Activated naive CD4-positive, alpha-beta T cell treated with anti-CD3 and anti-CD28 coated beads, Interleukin-2, amount 50 U/mL, for 72 hours (primary cell): ENCODE measurements around the gene TEX50. TPM values are rescaled to one million over a fixed set of nuclear protein-coding genes. Genes with fewer than 3 reads are reported as not detected.
A peak's percentile ranks its signal among the peaks of the same experiment; 100 is the strongest.
"Not testable (repeated sequence)": the region's sequence is repeated elsewhere in the genome, so short reads cannot be mapped to it uniquely, and the experiment has no call there.

ENCODE experiments used
- ATAC-seq, 2 donors: fragments of 150-1000 bp; cut with Tn5 transposase; 2 replicates each; pipeline ENCODE4 v1.10.0; 2021; ENCODE audit warnings: mild to moderate bottlenecking in 2 of 2, moderate library complexity in 2 of 2
- DNase-seq, 2 donors: peaks; one replicate each; pipeline ENCODE4 v3.0.0; 2021 to 2022; ENCODE audit warnings: low spot score in 2 of 2
- H3K27ac Mint-ChIP-seq, 2 donors: one replicate each; pipeline ENCODE4 v1.8.0; 2022; ENCODE audit warnings: mild to moderate bottlenecking in 2 of 2, mixed read lengths in 2 of 2
- H3K36me3 Mint-ChIP-seq, 2 donors: one replicate each; pipeline ENCODE4 v1.8.0; 2022; ENCODE audit warnings: mixed read lengths in 2 of 2
- H3K9me3 Mint-ChIP-seq, 2 donors: one replicate each; pipeline ENCODE4 v1.8.0; 2022; ENCODE audit warnings: mixed read lengths in 2 of 2
- total RNA-seq, 2 donors: library from RNA; stranded (reverse); gene quantifications; one replicate each; pipeline ENCODE4 v1.2.3, GENCODE V29; 2022

The TEX50 gene
- total RNA-seq, 2 donors from 2014 or later: not detected

DNA sequence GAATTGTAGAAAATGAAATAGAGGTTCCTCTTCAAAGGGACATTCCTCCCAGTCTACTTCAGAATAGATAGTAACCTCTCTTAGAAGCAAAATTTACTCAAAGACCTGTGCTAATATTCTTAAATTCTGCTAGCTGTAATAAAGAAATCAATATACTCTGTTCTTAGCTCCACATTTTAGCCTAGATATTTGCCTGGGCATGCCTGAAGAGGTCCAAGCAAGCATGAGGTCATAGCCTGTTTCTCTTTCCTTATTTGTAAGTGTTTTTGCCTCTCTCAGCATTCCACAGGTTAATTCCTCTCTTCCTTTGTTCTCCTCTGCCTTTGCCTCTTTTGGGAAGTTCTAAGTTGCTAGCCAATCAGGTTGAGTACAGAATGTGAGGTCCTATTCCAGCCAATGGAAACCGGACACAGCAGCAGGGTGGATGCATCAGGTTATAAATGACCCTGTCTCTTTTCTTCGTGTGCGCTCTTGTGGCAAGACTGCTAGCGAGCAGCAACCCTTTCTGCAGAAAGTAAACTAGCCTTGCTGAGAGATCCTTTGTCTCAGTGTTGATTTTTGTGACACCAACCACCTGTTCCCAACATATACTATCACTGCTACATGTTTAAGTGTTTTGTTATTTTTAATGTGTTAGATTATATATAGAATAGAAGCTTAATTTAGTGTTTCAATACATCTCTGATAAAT, 7.5 kb downstream of the TEX50 start:
- H3K36me3 Mint-ChIP-seq, H3K9me3 Mint-ChIP-seq, ATAC-seq, DNase-seq: not testable (repeated sequence)
- peak overlapping the region in 1 of 2 donors; percentile 85 for H3K27ac Mint-ChIP-seq

DNA sequence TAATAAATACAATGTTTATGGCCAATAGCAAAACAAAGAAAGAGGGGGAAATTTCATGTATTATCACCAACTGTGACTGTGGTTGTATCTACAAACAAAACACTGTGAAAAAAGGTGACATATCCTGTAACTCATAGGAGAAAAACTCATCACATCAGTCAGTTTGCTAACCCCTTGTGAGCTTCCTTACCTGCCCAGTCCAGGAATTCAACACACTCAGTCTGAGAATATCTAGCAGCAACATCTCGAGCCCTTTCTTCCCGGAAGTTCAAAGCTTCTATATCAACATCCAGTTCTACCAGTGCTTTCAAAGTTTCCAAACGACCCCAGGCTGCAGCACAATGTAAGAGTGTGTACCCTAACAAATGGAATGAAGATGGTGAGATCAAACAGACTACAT, 11.5 kb downstream of the TEX50 start:
- no peak for ATAC-seq
- Mint-ChIP-seq H3K9me3 (peaks cover 0 to 3% of the 10 kb centered on the region in 2 donors), H3K27ac (no peak overlapping the region), H3K36me3 (peaks cover 0 to 5% of the 10 kb centered on the region in 2 donors)
- no peak for DNase-seq

DNA sequence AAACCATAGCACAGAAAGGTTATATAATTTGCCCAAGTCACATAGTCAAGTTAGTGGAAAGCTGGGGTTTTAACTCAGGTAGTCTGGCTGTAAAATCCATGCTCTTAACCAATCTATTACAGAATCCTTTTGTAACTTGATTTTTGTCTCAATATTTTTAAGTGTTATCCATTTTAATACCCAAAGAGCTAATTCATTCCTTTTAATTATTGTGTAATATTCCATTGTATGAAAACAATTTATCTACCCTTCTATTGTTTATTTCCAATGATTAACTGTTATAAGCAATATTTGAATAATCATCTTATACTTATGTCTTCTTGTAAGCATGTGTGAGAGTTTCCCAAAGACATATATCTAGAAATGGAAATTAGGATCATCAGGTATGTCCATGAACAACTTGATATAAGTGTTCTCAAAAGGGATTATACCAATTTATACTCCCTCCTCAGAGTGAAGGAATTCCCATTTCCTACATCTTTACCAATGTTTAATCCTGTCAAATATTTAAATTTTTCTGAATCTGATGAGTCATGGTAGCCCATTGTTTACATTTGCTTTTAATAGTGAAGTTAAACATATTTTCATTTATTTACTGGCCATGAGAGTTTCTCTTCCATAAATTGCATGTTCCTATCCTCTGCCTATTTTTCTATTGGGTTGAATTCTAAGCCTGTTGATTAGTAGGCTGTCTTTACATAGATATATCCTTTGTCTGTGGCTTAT, 13.9 kb downstream of the TEX50 start:
- Mint-ChIP-seq H3K27ac (no peak overlapping the region), H3K36me3 (peaks cover 0 to 5% of the 10 kb centered on the region in 2 donors), H3K9me3 (peaks cover 0 to 4% of the 10 kb centered on the region in 2 donors)
- DNase-seq (no peak), ATAC-seq (no peak)

DNA sequence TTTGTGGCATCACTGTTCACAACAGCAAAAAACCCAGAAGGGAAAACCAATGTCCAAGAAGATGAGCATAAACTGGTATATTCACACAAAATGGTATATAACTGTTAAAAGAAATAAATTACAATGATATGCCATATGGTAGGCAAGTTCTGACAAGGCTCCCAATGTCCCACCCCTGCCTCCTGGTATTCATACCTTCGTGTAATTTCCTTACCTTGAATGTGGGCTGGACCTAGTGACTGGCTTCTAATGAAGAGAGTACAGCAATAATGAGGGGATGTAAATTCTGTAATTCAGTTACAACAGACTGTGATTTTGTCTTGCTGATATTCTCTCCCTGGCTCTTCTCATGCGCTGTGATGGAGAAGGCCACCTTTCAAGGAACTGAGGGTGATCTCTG, 25.2 kb downstream of the TEX50 start:
- Mint-ChIP-seq H3K27ac (no peak overlapping the region), H3K9me3 (peaks cover 5 to 6% of the 10 kb centered on the region in 2 donors), H3K36me3 (peaks cover 0 to 9% of the 10 kb centered on the region in 2 donors)
- DNase-seq (no peak), ATAC-seq (no peak)

DNA sequence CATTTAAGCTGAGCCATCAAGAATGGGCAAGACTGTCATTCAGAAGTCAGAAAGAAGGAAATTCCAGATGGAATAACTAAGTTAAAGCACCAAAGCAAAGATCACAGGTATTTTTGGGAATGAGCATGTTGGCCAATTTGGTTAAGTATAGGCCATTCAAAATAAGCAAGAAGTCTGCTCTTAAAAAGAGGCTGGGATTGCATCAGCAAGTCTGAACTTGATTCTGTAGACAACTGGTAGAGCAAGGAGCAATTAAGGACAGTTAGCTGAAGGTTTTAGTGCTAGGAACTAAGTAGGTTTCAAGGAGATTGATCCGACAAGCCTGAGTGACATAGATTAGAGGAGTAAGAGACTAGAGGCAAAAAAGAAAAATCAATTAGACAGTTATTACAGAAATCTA, 26.1 kb downstream of the TEX50 start:
- Mint-ChIP-seq H3K27ac (no peak overlapping the region), H3K36me3 (peaks cover 0 to 3% of the 10 kb centered on the region in 2 donors), H3K9me3 (peaks cover 2% of the 10 kb centered on the region in 2 donors)
- DNase-seq (no peak), ATAC-seq (no peak)

DNA sequence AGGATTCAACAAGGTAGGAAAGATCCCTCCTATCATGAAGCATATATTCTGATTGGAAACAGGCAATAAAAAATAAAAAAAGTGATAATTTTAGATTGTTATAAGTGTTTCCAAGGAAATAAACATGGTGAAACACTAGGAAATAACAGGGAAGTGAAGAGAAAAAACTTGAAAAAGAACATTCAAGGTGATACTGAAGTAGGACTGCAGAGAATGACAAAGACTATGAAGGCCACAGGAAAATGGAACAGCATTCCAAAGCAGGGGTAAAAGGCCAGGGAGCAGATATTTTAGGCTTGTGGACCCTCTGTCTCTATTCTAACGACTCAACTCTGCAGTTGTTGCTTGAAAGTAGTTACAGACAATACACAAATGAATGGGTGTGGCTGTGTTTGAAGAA, 26.6 kb downstream of the TEX50 start:
- no peaks in the 10 kb centered on the region for H3K9me3 Mint-ChIP-seq
- ATAC-seq: no peak
- H3K27ac Mint-ChIP-seq: no peak overlapping the region
- DNase-seq: no peak
- H3K36me3 Mint-ChIP-seq: no peaks in the 10 kb centered on the region

DNA sequence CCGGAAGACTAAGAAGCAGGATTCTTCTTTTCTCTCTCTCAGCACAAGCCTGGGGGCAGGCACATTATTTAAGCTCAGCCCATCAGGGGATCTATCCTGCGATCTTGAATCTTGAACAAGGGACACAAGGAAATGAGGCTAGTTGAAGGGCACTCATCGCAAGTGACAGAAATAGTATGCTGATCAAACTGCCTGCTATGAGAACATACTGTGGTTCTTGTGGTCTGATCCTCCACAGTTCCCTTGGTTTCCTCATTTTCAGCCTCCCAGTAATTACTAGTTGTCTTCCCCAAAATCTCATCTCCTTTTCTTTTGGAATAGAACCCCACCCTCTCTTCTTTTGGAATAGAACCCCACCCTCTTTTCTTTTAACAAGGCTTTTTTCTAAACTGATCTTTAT, 28.0 kb downstream of the TEX50 start:
- ATAC-seq (no peak), DNase-seq (no peak)
- H3K9me3 Mint-ChIP-seq: no peaks in the 10 kb centered on the region
- H3K27ac Mint-ChIP-seq: no peak overlapping the region
- H3K36me3 Mint-ChIP-seq: no peaks in the 10 kb centered on the region

DNA sequence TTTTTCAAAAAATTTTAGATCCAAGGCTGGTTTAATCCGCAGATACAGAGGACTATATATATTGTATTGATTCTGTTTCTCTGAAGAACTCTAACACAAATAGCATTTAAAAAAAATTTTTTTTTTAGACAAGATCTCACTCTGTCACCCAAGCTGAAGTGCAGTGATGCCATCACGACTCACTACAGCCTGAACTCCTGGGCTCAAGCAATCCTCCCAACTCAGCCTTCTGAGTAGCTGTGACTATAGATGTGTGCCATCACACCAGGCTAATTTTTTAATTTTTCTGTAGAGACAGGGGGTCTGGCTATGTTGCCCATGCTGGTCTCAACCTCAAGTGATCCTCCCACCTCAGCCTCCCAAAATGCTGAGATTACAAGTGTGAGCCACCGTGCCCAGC, 31.5 kb downstream of the TEX50 start:
- Mint-ChIP-seq H3K36me3 (peaks cover 0 to 5% of the 10 kb centered on the region in 2 donors), H3K27ac (no peak overlapping the region), H3K9me3 (no peaks in the 10 kb centered on the region)
- no peak for ATAC-seq
- no peak for DNase-seq

DNA sequence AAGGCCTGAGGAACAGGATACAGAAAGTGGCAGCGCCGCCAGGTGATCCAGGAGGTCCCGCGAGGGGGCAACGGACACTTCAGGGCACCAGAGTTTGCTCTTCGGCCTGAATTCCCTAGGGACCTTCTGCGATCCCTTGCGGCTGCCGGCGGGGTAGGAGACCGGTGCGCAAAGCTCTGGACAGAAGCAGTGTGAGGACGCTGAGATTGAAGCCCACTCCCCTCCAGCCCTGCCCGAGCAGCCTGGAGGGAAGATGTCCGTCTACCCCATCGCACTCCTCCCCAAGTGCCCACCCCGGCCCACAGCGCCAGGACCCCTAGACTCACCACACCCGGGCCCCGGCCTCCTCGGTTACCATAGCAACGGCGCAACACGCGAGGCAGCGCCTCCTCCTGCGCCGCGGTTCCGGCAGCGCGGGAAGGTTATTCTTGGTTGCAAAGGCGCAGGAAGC, 34.4 kb downstream of the TEX50 start, which contains the start of gene ANKRD45:
Gene ANKRD45 (minus strand): TSS at position 361 of the 451 bp plus-strand sequence. CDS start 10,433 bp downstream, outside the sequence.
- ATAC-seq (peak in 1 of 2 donors; percentile 53), DNase-seq (peak in 1 of 2 donors; percentile 27)
- H3K9me3 Mint-ChIP-seq: no peaks in the 10 kb centered on the region
- H3K27ac Mint-ChIP-seq: peak within 1 kb of the TSS in 1 of 2 donors; percentile 45
- H3K36me3 Mint-ChIP-seq: peaks cover 0 to 5% of the 10 kb centered on the region in 2 donors

DNA sequence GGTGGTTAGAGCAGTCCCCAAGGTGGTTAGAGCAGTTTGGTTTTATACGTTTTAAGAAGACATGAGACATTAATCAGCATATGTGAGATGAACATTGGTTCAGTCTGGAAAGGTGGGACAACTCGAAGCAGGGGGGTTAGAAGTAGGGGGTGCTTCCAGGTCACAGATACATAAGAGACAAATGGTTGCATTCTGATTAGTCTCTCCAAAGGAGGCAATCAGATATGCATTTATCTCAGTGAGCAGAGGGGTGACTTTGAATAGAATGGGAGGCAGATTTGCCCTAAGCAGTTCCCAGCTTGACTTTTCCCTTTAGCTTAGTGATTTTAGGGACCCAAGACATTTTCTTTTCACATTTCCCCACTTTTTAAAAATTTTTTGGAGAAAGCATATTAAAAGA, 39.4 kb downstream of the TEX50 start:
- H3K9me3 Mint-ChIP-seq, ATAC-seq, H3K36me3 Mint-ChIP-seq, DNase-seq, H3K27ac Mint-ChIP-seq: not testable (repeated sequence)

DNA sequence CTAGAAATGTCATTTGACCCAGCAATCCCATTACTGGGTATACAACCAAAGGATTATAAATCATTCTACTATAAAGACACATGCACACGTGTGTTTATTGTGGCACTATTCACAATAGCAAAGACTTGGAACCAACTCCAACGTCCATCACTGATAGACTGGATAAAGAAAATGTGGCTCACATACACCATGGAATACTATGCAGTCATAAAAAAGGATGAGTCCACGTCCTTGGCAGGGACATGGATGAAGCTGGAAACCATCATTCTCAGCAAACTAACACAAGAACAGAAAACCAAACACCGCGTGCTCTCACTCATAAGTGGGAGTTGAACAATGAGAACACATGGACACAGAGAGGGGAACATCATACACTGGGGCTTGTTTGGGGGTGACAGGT, 45.0 kb downstream of the TEX50 start:
- DNase-seq, H3K36me3 Mint-ChIP-seq, H3K9me3 Mint-ChIP-seq, ATAC-seq, H3K27ac Mint-ChIP-seq: not testable (repeated sequence)

DNA sequence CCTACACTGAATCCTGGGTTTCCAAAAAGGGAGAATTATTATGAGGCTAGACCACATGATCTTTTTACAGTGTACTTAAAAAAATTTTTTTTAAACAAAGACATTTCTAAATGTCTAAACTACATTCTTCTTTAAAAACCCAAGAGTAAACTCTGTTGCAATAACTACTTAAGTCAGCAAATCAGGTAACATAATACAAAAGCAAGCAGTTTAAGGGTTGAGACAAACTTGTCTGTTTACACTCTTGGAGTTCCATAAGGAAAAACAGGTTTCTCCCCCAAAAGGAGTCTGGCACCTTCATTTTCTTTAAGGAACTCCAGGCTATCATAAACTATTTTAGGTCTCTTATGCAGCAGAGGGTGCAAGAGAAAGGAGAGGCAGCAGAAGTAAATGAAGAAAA, 47.0 kb downstream of the TEX50 start:
- H3K36me3 Mint-ChIP-seq: no peaks in the 10 kb centered on the region
- peak overlapping the region in 1 of 2 donors; percentile 15 for H3K27ac Mint-ChIP-seq
- H3K9me3 Mint-ChIP-seq: no peaks in the 10 kb centered on the region
- ATAC-seq (no peak), DNase-seq (no peak)

DNA sequence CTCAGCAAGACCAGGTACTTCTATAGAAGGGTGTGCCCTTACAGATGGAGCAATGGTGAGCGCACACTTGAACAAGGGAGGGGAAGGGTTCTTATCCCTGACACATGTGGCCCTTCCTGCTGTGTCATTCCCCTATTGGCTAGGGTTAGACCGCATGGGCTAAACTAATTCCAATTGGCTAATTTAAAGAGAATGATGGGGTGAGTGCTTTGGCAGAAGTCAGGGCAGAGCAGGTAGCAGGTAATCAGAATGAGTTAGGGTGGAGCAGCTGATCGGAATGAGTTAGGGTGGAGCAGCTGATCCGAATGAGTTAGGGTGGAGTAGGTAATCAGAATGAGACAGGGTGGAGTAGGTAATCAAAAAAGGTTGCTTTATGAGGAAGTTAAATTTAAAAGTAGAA, 48.7 kb downstream of the TEX50 start:
- ATAC-seq, H3K9me3 Mint-ChIP-seq, DNase-seq, H3K36me3 Mint-ChIP-seq, H3K27ac Mint-ChIP-seq: not testable (repeated sequence)

DNA sequence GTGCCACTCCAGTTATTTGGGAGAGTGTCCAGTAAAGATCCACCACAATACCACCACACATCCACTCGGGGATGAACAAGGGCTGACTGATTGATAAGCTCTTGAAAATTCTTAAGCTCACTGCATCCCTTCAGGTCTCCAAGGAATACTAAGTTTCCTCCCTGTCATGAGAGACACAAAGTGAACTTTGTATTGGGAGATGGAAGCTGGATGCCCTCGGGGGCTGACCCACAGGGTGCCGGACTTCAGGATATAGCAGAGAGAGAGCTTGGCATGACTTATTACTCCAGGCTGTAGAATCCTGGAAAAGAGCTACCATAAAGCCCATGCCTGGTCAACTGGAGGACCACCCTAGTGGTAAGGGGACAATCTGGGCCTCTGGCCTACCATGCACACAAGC, 50.0 kb downstream of the TEX50 start:
- H3K27ac Mint-ChIP-seq, H3K9me3 Mint-ChIP-seq, ATAC-seq, H3K36me3 Mint-ChIP-seq, DNase-seq: not testable (repeated sequence)
